ENCODE results near the gene GSTA2. TPM values are rescaled to one million over a fixed set of nuclear protein-coding genes. Genes with fewer than 3 reads are reported as not detected.
"Not testable (repeated sequence)": the region's sequence is repeated elsewhere in the genome, so short reads cannot be mapped to it uniquely, and the experiment has no call there.

GSTA2 gene
- 0.18 TPM in 1 of 2 replicates, not detected in the other for total RNA-seq (2014; rRNA removed; shearing (Covaris generic))

- DNase-seq (ENCODE audit: low spot score), result peak; percentile 19
Observed at GRCh38 chr6:52763322-52763916, at the start of gene GSTA2. Gene GSTA2 (minus strand): TSS chr6:52763475. CDS start chr6:52757947, 5,528 bp downstream.

GRCh38 chr6:52809777-52810176 is 46.5 kb upstream of the GSTA2 start:
- not testable (repeated sequence) for DNase-seq (ENCODE audit: low spot score)

- DNase-seq (ENCODE audit: low spot score), result no peak
Observed at GRCh38 chr6:52808660-52809059, 45.4 kb upstream of the GSTA2 start.

GRCh38 chr6:52803668-52804255 is 40.5 kb upstream of the GSTA2 start, which contains the start of gene GSTA1:
Gene GSTA1 (minus strand): TSS chr6:52803816. CDS start chr6:52799267, 4,549 bp downstream.
- DNase-seq (ENCODE audit: low spot score), result not testable (repeated sequence)

- no peak for DNase-seq (ENCODE audit: low spot score)
Observed at GRCh38 chr6:52802806-52803205, 39.5 kb upstream of the GSTA2 start.

- no peak for DNase-seq (ENCODE audit: low spot score)
Observed at GRCh38 chr6:52801188-52801841, 38.0 kb upstream of the GSTA2 start.

- DNase-seq (ENCODE audit: low spot score), result not testable (repeated sequence)
Observed at GRCh38 chr6:52799272-52799671, 36.0 kb upstream of the GSTA2 start.

GRCh38 chr6:52794366-52794765 is 31.1 kb upstream of the GSTA2 start:
- DNase-seq (ENCODE audit: low spot score), result not testable (repeated sequence)

- no peak for DNase-seq (ENCODE audit: low spot score)
Observed at GRCh38 chr6:52790861-52791260, 27.6 kb upstream of the GSTA2 start.

- not testable (repeated sequence) for DNase-seq (ENCODE audit: low spot score)
Observed at GRCh38 chr6:52789658-52790057, 26.4 kb upstream of the GSTA2 start.

- DNase-seq (ENCODE audit: low spot score), result no peak
Observed at GRCh38 chr6:52788478-52788877, 25.2 kb upstream of the GSTA2 start.

- DNase-seq (ENCODE audit: low spot score), result no peak
Observed at GRCh38 chr6:52787917-52788316, 24.6 kb upstream of the GSTA2 start.

- no peak for DNase-seq (ENCODE audit: low spot score)
Observed at GRCh38 chr6:52786249-52786956, 23.1 kb upstream of the GSTA2 start.

GRCh38 chr6:52782696-52783274 is 19.5 kb upstream of the GSTA2 start:
- not testable (repeated sequence) for DNase-seq (ENCODE audit: low spot score)

- not testable (repeated sequence) for DNase-seq (ENCODE audit: low spot score)
Observed at GRCh38 chr6:52782209-52782608, 18.9 kb upstream of the GSTA2 start.

- DNase-seq (ENCODE audit: low spot score), result no peak
Observed at GRCh38 chr6:52779237-52779636, 16.0 kb upstream of the GSTA2 start.

- not testable (repeated sequence) for DNase-seq (ENCODE audit: low spot score)
Observed at GRCh38 chr6:52776711-52777351, 13.6 kb upstream of the GSTA2 start.

- not testable (repeated sequence) for DNase-seq (ENCODE audit: low spot score)
Observed at GRCh38 chr6:52769399-52769798, 6.1 kb upstream of the GSTA2 start.

- DNase-seq (ENCODE audit: low spot score), result not testable (repeated sequence)
Observed at GRCh38 chr6:52767658-52768057, 4.4 kb upstream of the GSTA2 start.

GRCh38 chr6:52761673-52762491 is 1.4 kb downstream of the GSTA2 start:
- DNase-seq (ENCODE audit: low spot score), result not testable (repeated sequence)
